ENCODE results near the gene PCDHGC5.
A peak's percentile ranks its signal among the peaks of the same experiment; 100 is the strongest.

PCDHGC5 gene

DNA sequence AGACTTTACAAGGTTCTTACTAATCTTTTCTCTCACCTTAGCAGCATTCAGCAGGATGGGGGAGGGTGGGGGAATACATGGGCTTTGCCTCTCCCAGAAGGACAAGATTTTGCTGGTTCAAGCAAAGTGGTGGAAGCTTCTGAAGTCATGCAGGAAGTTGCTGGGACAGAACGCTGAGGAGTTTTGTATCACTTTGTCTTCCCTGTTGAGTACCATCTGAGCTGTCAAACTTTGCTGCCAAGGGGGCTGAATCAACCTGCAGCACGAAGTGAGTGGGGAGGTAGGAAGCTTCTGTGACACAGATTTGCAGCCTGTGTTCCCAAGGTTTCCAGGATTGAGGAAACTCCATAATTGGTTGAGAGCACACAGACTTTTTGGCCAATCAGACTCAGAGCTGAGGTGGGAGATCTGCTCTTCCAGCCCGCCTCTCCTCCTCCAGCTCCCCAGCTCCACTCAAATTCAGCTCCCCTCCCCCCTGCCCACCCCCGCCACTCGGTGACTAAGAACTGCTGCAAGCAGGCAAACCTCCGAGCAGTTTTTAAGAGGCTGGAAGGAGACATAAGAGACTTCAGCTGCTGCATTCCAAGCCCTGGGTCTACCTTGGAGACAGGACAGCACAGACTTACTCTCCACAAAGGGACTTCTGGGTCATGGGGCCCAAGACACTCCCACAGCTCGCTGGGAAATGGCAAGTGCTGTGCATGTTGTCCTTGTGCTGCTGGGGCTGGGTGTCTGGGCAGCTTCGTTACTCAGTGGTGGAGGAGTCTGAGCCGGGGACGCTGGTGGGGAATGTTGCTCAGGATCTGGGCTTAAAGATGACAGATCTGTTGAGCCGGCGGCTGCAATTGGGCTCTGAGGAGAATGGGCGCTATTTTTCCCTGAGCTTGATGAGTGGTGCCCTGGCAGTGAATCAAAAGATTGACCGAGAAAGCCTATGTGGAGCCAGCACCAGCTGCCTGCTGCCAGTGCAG is at the start of gene PCDHGC5:
TSS of gene PCDHGC5 (plus strand) at position 491 of the 971 bp plus-strand sequence. CDS start at position 651, 160 bp downstream.
- DNase-seq = no peak

DNA sequence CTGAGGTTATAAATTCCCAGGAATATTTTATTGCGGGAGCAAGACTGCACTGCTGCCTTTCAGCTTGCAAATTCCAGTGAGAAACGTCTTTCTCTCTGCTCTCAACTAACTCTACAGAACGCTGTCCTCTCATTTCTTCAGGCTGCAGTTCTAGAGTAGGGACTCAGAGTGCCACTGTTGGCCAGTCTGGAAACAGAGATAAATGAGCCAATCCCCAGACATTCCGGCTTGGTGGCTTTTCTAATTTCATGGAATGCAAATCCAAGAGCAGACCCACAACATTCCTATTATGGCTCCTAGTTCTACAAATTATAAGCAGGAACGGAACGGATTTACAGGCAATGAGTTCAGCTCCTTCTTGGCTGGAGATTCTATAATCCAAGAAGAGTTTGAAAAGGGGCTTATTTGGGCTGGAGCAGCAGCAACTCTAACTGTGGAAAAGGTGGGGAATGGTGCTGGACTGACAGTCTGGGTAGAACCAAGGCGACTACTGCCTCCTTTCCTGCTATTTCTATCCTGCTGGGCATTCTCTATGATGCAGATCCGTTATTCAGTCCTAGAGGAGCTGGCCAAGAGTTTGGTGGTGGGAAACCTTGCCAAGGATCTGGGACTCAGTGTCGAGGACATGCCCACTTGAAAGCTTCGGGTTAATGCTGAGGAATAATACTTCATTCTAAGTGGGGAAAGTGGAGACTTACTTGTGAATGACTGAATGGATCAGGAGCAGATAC is 49.3 kb upstream of the PCDHGC5 start:
- DNase-seq = no peak

- DNase-seq = no peak
Observed at GRCh38 chr5:141440341-141440740, 48.5 kb upstream of the PCDHGC5 start.

DNA sequence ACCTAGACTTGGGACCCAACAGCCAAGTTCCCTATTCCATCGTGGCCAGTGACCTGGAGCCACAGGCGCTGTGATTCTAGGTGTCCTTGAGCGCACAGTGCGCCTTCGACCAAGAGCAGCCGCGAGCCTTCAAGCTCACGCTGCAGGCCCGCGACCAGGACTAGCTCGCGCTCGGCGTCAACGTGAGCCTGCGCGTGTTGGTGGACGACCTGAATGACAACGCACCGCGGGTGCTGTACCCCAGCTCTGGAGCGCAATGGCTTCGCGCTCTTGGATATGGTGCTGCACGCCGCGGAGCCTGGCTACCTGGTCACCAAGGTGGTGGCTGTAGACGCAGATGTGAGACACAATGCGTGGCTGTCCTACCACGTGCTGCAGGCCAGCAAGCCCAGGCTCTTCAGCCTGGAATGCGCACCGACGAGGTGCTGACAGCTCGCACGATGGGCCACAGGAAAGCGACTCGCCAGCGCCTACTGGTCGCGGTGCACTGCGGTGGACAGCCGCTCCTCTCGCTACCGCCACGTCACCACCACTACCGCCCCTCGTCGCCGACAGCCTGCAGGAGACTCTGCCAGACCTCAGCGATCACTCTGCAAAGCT is 47.2 kb upstream of the PCDHGC5 start:
- DNase-seq = no peak

- no peak for DNase-seq
Observed at GRCh38 chr5:141465351-141465750, 23.5 kb upstream of the PCDHGC5 start.

DNA sequence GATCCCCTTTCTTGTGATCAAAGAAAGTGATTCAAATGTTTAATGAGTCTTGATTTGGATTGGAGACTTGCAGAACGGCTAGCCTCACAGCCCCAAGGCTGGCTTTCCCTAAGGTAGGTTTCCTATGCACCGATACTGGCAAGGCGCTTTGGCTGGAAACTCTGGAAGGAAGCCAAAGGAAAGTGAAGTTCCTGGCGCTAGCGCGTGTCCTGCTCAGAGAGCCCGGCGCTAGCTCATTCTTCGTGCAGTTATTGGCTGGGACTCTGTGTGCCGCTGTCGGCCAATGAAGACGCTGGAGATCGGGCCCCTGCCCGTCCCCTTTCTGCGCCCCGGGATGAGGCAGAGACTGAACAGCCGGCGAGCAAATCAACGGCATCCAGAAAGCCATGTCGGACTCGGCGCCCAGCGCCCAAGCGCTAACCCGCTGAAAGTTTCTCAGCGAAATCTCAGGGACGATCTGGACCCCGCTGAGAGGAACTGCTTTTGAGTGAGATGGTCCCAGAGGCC is 13.2 kb upstream of the PCDHGC5 start, which contains the start of gene PCDHGC3:
TSS of gene PCDHGC3 (plus strand) at position 342 of the 507 bp plus-strand sequence. CDS start at position 493, 151 bp downstream.
- peak; percentile 26 for DNase-seq

GRCh38 chr5:141476132-141476911 is 12.6 kb upstream of the PCDHGC5 start:
- DNase-seq = no peak

GRCh38 chr5:141477044-141477575 is 11.8 kb upstream of the PCDHGC5 start:
- DNase-seq = no peak

- no peak for DNase-seq
Observed at GRCh38 chr5:141477815-141478214, 11.1 kb upstream of the PCDHGC5 start.

GRCh38 chr5:141478321-141478945 is 10.4 kb upstream of the PCDHGC5 start:
- DNase-seq = no peak

GRCh38 chr5:141479776-141480175 is 9.1 kb upstream of the PCDHGC5 start:
- no peak for DNase-seq

DNA sequence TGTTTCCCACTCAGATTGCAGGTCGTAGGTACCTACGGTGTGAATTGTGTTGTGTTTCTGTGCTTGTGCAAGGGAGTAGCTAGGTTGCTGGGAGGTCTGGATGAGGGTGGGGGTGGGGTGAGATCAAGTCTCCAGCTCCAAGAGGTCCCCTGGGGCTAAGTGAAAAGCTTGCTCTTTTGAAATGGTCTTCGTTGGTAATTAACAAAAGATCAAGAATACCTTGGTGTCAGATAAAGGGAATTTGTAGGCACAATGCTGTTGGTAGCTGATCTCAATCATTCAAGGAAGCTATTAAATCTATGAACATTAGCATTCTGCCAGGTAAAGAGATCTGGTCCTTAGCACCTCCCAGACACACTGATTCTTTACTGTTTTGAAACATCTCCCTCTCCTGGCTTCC is 5.0 kb upstream of the PCDHGC5 start:
- no peak for DNase-seq

- DNase-seq = no peak
Observed at GRCh38 chr5:141484310-141484640, 4.6 kb upstream of the PCDHGC5 start.

DNA sequence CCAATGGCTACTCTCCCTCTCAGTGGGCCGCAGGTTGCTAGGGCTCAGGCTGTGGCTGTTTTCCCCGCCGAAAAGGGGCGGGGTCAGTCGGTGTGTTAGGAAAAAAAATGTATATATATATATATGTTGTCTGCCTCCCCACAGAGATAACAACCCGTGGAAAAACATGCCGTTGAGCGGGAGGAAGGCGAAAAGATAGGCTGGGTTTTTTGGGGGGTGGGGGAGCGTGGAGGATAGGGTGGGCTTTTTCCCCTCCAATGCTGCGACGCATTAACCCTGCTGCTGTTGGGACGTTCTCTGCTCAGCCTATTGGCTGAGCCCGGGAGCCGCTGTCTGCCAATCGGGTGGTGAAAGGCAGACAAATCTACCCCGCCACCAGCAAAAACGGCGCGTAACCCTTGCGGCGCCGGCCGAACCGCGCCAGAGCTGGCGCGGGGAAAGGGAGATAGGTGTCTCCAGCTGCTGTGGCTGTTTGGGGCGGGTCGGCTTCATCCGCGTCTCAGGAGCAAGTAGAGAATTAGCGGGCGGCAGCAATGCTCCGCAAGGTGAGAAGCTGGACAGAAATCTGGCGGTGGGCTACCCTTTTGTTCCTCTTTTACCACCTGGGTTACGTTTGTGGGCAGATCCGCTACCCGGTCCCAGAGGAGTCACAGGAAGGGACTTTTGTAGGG is 4.1 kb upstream of the PCDHGC5 start, which contains the start of gene PCDHGC4:
TSS of gene PCDHGC4 (plus strand) at position 390 of the 671 bp plus-strand sequence. CDS start at position 534, 144 bp downstream.
- no peak for DNase-seq

DNA sequence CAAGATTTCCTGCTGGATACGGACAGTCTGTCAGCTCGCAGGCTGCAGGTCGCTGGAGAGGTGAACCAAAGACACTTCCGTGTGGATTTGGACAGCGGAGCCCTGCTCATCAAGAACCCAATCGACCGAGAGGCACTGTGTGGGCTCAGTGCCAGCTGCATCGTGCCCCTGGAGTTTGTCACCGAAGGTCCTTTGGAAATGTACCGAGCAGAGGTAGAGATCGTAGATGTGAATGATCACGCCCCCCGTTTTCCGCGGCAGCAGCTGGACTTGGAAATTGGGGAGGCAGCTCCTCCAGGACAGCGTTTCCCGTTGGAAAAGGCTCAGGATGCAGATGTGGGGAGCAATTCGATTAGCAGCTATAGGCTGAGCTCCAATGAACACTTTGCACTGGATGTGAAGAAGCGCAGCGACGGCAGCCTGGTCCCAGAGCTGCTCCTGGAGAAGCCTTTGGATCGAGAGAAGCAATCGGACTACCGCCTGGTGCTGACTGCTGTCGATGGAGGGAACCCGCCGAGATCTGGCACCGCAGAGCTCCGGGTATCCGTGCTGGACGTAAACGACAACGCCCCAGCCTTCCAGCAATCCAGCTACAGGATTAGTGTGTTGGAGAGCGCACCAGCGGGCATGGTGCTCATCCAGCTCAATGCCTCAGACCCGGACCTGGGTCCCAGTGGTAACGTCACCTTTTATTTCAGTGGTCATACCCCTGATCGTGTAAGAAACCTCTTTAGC is 3.4 kb upstream of the PCDHGC5 start:
- no peak for DNase-seq

DNA sequence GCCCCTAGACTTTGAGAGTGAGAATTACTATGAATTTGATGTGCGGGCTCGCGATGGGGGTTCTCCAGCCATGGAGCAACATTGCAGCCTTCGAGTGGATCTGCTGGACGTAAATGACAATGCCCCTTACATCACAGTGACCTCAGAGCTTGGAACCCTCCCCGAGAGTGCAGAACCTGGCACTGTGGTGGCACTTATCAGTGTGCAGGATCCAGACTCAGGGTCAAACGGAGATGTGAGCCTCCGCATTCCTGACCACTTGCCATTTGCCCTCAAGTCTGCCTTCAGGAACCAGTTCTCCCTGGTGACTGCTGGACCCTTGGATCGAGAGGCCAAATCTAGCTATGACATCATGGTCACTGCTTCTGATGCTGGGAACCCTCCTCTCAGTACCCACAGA is 2.8 kb upstream of the PCDHGC5 start:
- no peak for DNase-seq

GRCh38 chr5:141487131-141487530 is 1.8 kb upstream of the PCDHGC5 start:
- no peak for DNase-seq

- no peak for DNase-seq
Observed at GRCh38 chr5:141489841-141490240, 960 bp downstream of the PCDHGC5 start.

DNA sequence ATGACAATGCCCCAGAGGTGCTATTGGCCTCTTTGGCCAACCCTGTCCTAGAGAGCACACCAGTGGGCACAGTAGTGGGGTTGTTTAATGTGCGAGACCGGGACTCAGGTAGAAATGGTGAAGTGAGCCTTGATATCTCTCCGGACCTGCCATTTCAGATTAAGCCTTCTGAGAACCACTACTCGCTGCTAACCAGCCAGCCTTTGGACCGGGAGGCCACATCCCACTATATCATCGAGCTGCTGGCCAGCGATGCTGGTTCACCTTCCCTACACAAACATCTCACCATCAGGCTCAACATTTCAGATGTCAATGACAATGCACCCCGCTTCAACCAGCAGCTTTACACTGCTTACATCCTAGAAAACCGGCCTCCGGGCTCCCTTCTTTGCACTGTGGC is 1.4 kb downstream of the PCDHGC5 start:
- DNase-seq = no peak

DNA sequence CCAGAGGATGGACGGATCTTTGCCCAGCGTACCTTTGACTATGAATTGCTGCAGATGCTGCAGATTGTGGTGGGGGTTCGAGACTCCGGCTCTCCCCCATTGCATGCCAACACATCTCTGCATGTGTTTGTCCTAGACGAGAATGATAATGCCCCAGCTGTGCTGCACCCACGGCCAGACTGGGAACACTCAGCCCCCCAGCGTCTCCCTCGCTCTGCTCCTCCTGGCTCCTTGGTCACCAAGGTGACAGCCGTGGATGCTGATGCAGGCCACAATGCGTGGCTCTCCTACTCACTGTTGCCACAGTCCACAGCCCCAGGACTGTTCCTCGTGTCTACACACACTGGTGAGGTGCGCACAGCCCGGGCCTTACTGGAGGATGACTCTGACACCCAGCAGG is 1.9 kb downstream of the PCDHGC5 start:
- DNase-seq = no peak

Data from CD4-positive, alpha-beta T cell treated with Interleukin-12 subunit alpha and Interleukin-12 subunit beta, for 1 hour (primary cell).